HepG2 (cell line): ENCODE results near the gene DHX16. TPM values are rescaled to one million over a fixed set of nuclear protein-coding genes. Genes with fewer than 3 reads are reported as not detected.

Source experiments
- BORCS8-MEF2B ChIP-seq: sonication (generic); formaldehyde crosslinking; IDR thresholded peaks from 2 replicates; pipeline ENCODE4 v1.8.0; 2022; ENCODE audit warnings: mild to moderate bottlenecking, missing genetic modification reagents
- CERS6 ChIP-seq: sonication (generic); formaldehyde crosslinking; IDR thresholded peaks from 2 replicates; pipeline ENCODE4 v1.5.0; 2020; ENCODE audit warnings: missing genetic modification reagents
- ELF3 ChIP-seq: IDR thresholded peaks from 2 replicates; pipeline ENCODE4 v1.6.1; 2016; ENCODE audit warnings: missing genetic modification reagents, missing compliant biosample characterization
- FOXA3 ChIP-seq: IDR thresholded peaks from 2 replicates; pipeline ENCODE4 v1.6.1; 2016; ENCODE audit warnings: missing genetic modification reagents, missing compliant biosample characterization
- HCFC1 ChIP-seq: fragments of 150-350 bp; IDR thresholded peaks from 2 replicates; pipeline ENCODE4 v1.6.1; 2014; ENCODE audit warnings: low read depth, low read length
- HMG20A ChIP-seq: IDR thresholded peaks from 2 replicates; pipeline ENCODE4 v1.6.1; 2016; ENCODE audit warnings: borderline replicate concordance
- MLX ChIP-seq: IDR thresholded peaks from 2 replicates; pipeline ENCODE4 v1.6.1; 2016
- MTF1 ChIP-seq: sonication (generic); formaldehyde crosslinking; IDR thresholded peaks from 2 replicates; pipeline ENCODE4 v1.5.0; 2020; ENCODE audit warnings: missing genetic modification reagents
- PREB ChIP-seq: sonication (generic); formaldehyde crosslinking; IDR thresholded peaks from 2 replicates; pipeline ENCODE4 v1.4.0; 2020; ENCODE audit warnings: missing genetic modification reagents
- RFXAP ChIP-seq: sonication (generic); formaldehyde crosslinking; IDR thresholded peaks from 2 replicates; pipeline ENCODE4 v1.4.0; 2020; ENCODE audit warnings: missing genetic modification reagents, borderline replicate concordance
- SSRP1 ChIP-seq: IDR thresholded peaks from 2 replicates; pipeline ENCODE4 v1.6.1; 2016; ENCODE audit warnings: control low read depth
- TARDBP ChIP-seq: sonication (generic); formaldehyde crosslinking; IDR thresholded peaks from 2 replicates; pipeline ENCODE4 v1.8.0; 2022; ENCODE audit warnings: mild to moderate bottlenecking, missing genetic modification reagents
- TFE3 ChIP-seq: IDR thresholded peaks from 2 replicates; pipeline ENCODE4 v1.6.1; 2016
- ZBTB44 ChIP-seq: sonication (generic); formaldehyde crosslinking; IDR thresholded peaks from 2 replicates; pipeline ENCODE4 v1.4.0; 2020; ENCODE audit warnings: missing genetic modification reagents
- ZFP36 ChIP-seq: fragments of 150-350 bp; IDR thresholded peaks from 2 replicates; pipeline ENCODE4 v1.6.1; 2018; ENCODE audit warnings: borderline replicate concordance, low read length, low read depth; ENCODE audit not compliant: partially characterized antibody
- ZFP36L2 ChIP-seq: sonication (generic); formaldehyde crosslinking; IDR thresholded peaks from 2 replicates; pipeline ENCODE4 v1.4.0; 2020; ENCODE audit warnings: missing genetic modification reagents
- ZNF230 ChIP-seq: sonication (generic); formaldehyde crosslinking; IDR thresholded peaks from 2 replicates; pipeline ENCODE4 v1.4.0; 2020; ENCODE audit warnings: mild to moderate bottlenecking, missing genetic modification reagents
- ZNF362 ChIP-seq: sonication (generic); formaldehyde crosslinking; IDR thresholded peaks from 2 replicates; pipeline ENCODE4 v1.4.0; 2020; ENCODE audit warnings: missing genetic modification reagents, mild to moderate bottlenecking, borderline replicate concordance
- ZNF44 ChIP-seq: sonication (generic); formaldehyde crosslinking; IDR thresholded peaks from 2 replicates; pipeline ENCODE4 v1.5.1; 2020; ENCODE audit warnings: mild to moderate bottlenecking, missing genetic modification reagents
- ZNF567 ChIP-seq: sonication (generic); formaldehyde crosslinking; IDR thresholded peaks from 2 replicates; pipeline ENCODE4 v1.8.1; 2023; ENCODE audit warnings: mild to moderate bottlenecking, missing genetic modification reagents, borderline replicate concordance
- ZNF7 ChIP-seq: IDR thresholded peaks from 2 replicates; pipeline ENCODE4 v1.6.1; 2016; ENCODE audit warnings: missing biosample characterization, missing genetic modification reagents
- ZNF709 ChIP-seq: sonication (generic); formaldehyde crosslinking; IDR thresholded peaks from 2 replicates; pipeline ENCODE4 v1.5.0; 2020; ENCODE audit warnings: mild to moderate bottlenecking, missing genetic modification reagents
- ZNF740 ChIP-seq: sonication (generic); formaldehyde crosslinking; IDR thresholded peaks from 2 replicates; pipeline ENCODE4 v1.4.0; 2020; ENCODE audit warnings: missing genetic modification reagents
- ZNF776 ChIP-seq: sonication (generic); formaldehyde crosslinking; IDR thresholded peaks from 2 replicates; pipeline ENCODE4 v1.4.0; 2020; ENCODE audit warnings: mild to moderate bottlenecking, missing genetic modification reagents
- polyA plus RNA-seq, 8 experiments: library from polyadenylated mRNA; depleted of rRNA in 3 of 8; stranded (reverse) in 7 of 8; unstranded in 1 of 8; fragments of >200 nt; fragmentation: Illumina TruSeq in 4 of 8; extraction: Trizol in 4 of 8; gene quantifications; 2 replicates each; pipeline versions ENCODE4 v1.2.1 to v1.2.3, GENCODE V29; 2011 to 2016; ENCODE audit warnings: low read depth in 4 of 8, missing spikeins in 1 of 8, mixed read lengths in 1 of 8; ENCODE audit not compliant: insufficient read depth in 1 of 8
- total RNA-seq, 5 experiments: library from RNA; depleted of rRNA; stranded (reverse); fragments of >200 nt; fragmentation: Illumina TruSeq; extraction: Trizol; gene quantifications; 2 replicates each; pipeline ENCODE4 v1.2.3, GENCODE V29; 2016; ENCODE audit warnings: low read depth in 1 of 5

DHX16 gene
- total and polyA plus RNA-seq, 2 of the 13 experiments (the other 11 are each of a cell fraction or from before 2014, with no cell fraction given): 57.0 to 58.5 TPM

- TF ChIP-seq PREB (CRISPR knock-in tag) (no peak), ZNF230 (CRISPR knock-in tag) (no peak), TARDBP (CRISPR knock-in tag) (peak; percentile 89), SSRP1 (CRISPR knock-in tag) (peak; percentile 96), ZNF740 (no peak), ZNF362 (CRISPR knock-in tag) (peak; percentile 37; the same call in 1 of the 2 replicates), MTF1 (CRISPR knock-in tag) (no peak), HMG20A (CRISPR knock-in tag) (no peak), ZFP36 (peak; percentile 30), RFXAP (CRISPR knock-in tag) (no peak), BORCS8-MEF2B (peak; percentile 92), ZNF776 (CRISPR knock-in tag) (0 out of 2 replicates have a peak, but pooled peaks have one; percentile 61), ZBTB44 (CRISPR knock-in tag) (no peak), ZNF7 (CRISPR knock-in tag) (no peak), ZNF44 (CRISPR knock-in tag) (no peak), ZFP36L2 (CRISPR knock-in tag) (peak; percentile 78; the same call in 1 of the 2 replicates), ZNF567 (0 out of 2 replicates have a peak, but pooled peaks have one; percentile 68), ELF3 (CRISPR knock-in tag) (peak; percentile 69; the same call in 1 of the 2 replicates), TFE3 (CRISPR knock-in tag) (peak; percentile 39; the same call in 1 of the 2 replicates), CERS6 (CRISPR knock-in tag) (no peak), HCFC1 (no peak), MLX (CRISPR knock-in tag) (peak; percentile 61), FOXA3 (CRISPR knock-in tag) (peak; percentile 45; the same call in 1 of the 2 replicates), ZNF709 (no peak)
These were observed 6.3 kb upstream of the DHX16 start (continued) for GRCh38 chr6:30678964-30679726.
